HG02885 (cell line): ENCODE results near the gene SPAM1.
"Not testable (repeated sequence)": the region's sequence is repeated elsewhere in the genome, so short reads cannot be mapped to it uniquely, and the experiment has no call there.

Experiments used
- ATAC-seq: cut with Tn5 transposase; IDR thresholded peaks from one replicate; pipeline ENCODE4 v1.9.1; 2021; ENCODE audit warnings: mild to moderate bottlenecking; ENCODE audit not compliant: unreplicated experiment, poor library complexity

SPAM1 gene, protein sequence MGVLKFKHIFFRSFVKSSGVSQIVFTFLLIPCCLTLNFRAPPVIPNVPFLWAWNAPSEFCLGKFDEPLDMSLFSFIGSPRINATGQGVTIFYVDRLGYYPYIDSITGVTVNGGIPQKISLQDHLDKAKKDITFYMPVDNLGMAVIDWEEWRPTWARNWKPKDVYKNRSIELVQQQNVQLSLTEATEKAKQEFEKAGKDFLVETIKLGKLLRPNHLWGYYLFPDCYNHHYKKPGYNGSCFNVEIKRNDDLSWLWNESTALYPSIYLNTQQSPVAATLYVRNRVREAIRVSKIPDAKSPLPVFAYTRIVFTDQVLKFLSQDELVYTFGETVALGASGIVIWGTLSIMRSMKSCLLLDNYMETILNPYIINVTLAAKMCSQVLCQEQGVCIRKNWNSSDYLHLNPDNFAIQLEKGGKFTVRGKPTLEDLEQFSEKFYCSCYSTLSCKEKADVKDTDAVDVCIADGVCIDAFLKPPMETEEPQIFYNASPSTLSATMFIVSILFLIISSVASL

DNA sequence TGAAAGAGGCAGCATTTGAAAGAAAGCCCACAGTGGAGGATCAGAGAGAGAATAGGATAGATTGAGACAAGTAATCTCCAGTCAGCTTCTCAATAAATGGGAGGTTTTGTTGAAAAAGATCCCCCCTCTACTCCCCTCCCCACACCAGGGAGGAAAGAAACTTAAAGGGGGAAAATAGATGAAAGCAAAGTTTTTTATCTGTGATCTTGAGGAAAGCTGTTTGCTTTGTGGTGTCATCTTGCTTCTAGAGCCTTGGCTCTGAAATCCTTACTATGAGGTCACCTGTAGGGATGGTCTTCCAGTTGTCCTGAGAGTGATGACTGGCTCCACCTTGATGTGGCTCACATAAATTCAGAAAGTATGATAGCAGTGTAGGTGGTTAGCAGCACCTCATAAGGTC is at the start of gene SPAM1:
Gene SPAM1 (plus strand): TSS at position 301 of the 400 bp plus-strand sequence. CDS start 28,330 bp downstream, outside the sequence.
- no peak for ATAC-seq

DNA sequence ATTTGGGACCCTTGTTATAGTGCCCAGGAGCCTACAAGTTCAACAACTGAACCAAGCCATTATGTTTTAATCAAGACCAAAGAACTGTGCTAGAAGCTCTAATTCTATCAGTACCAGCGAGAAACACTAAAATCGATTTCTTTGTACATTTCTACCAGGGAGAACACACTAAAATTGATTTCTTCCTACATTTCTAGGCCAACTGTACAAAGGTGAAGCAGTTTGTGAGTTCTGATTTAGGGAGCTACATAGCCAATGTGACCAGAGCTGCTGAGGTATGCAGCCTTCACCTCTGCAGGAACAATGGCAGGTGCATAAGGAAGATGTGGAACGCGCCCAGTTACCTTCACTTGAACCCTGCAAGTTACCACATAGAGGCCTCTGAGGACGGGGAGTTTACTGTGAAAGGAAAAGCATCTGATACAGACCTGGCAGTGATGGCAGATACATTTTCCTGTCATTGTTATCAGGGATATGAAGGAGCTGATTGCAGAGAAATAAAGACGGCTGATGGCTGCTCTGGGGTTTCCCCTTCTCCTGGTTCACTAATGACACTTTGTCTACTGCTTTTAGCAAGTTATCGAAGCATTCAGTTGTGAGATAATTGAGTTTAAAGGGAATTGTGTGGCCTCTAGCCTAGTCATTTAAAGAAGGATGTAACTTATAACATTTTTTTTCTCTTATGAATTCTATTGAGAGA is 48.3 kb upstream of the SPAM1 start:
- ATAC-seq = no peak

DNA sequence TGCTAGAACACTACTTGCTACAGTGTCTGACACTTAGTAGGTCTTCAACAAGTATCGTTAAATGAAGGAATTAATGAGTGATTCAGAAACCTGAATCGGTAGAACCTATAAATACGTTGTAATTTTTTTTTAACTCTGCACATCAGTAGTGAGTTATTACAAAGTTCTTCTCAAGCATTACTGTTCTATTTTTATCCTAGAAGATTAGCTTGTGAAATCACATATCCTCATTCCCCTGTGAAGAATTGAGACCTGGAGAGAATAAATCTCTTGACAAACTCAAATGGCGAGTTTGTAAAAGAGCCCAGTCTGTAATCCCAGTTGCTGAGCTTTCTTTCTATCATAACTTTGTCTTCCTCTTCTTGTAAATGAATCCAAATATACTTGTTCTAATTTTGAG is 45.4 kb upstream of the SPAM1 start:
- ATAC-seq = no peak

DNA sequence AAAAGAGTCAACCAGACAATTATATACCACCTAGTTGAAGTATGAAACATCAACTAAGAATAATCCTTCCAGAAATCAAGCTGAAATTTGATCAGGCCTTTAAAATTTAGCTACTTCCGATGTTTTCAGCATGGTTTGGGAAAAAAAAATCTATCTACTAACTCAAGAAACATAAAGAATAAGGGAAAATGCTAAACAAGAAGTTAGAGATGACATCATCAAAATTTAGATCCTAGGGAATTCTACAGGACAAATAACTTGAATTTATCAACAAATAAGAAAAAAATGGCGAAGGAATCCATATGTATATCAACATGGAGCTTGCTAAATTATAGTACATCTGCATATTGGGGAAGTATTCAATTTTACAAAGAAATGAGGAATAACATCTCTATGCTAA is 43.7 kb upstream of the SPAM1 start:
- no peak for ATAC-seq

DNA sequence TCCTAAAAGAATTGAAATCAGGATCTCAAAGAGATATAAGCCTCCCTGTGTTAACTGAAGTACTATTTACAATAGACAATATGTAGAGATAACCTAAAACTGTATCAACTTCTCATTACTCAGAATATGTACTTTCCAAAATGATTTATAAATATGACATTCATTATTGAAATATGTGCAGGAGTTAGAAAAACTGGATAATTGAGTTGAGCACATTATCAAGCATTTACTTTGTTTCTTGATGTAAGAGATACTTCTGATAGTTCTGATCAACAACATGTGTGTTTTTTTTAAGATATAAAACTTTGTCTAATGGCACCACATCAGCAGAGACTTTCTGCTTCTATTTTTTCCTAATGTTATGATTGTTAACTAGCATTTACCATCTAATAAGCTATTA is 41.9 kb upstream of the SPAM1 start:
- ATAC-seq = no peak

DNA sequence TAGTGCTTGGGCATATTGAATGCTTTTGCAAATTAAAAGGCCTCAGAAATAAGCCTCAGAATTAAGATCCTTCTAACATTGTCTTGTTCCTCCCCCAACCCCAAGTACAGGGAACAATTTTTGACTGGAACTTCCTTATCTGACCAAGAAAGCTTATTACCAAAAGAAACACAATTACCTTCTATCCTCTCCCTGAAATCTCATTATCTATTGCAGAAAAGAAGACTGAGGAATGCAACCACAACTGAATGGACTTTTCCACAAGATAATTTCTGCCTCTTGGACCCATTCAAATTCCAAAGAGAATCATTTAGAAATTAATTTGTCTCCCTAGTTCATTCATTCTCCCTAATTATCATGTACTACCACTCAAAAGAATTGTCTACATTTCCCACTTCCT is 36.8 kb upstream of the SPAM1 start:
- no peak for ATAC-seq

DNA sequence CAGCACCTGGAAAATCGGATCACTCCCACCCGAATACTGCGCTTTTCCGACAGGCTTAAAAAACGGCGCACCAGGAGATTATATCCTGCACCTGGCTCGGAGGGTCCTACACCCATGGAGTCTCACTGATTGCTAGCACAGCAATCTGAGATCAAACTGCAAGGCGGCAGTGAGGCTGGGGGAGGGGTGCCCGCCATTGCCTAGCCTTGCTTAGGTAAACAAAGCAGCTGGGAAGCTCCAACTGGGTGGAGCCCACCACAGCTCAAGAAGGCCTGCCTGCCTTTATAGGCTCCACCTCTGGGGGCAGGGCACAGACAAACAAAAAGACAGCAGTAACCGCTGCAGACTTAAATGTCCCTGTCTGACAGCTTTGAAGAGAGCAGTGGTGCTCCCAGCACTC is 30.3 kb upstream of the SPAM1 start:
- ATAC-seq = not testable (repeated sequence)

DNA sequence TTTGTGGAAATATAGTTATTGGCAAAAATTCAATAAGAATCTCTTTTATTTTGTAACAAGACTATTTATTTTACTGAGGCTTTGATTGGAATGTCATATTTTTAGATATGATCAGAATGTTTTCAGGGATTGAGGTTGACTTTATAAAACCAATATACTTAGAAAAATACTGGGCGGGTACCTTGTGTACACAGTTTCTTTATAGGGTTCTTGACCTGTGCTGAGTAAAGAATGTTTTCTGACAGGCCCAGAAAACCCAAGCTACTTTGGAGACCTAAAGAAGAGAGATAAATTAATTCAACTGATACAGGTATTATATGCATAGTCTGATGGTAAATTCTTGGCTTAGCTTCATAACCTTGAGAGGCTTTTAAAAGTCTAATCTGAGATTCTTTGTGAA is 23.9 kb upstream of the SPAM1 start:
- no peak for ATAC-seq

DNA sequence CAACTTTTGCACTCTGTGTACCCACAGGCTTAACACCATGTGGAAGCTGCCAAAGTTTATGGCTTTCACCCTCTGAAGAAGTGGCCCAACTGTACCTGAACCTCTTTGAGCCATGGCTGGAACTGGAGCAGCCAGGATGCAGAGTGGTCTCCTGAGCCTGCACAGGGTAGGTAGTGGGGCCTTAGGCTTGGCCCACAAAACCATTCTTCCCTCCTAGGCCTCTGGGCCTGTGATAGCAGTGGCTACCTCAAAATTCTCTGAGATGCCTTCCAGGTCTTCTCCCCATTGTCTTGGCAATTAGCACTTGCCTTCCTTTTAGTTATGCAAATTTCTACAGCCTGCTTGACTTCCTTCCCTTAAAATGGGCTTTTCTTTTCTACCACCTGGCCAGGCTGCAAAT is 19.3 kb upstream of the SPAM1 start:
- no peak for ATAC-seq

DNA sequence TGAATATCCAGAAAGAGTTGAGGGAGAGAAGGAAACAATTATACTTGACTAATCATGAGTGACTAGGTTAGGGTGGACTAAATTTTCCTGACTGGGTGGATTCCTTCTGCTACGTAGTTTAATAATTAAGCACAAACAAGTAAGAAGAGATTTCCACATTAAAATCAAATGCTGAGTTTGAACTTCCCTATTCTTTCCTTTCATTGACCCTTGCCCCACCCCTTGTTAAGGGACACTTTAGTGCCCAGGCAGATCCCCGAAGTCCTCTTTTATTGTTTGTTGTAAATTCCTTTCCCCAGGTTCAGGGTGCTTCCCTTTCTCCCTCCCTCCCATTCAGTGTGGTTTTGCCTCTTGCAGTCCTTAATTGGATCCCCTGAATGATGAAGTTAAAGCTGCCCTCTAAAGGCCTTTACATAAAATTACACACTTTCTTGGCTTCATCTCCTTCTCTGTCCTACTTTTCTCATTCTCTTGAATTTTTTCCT is 8.8 kb upstream of the SPAM1 start:
- no peak for ATAC-seq

DNA sequence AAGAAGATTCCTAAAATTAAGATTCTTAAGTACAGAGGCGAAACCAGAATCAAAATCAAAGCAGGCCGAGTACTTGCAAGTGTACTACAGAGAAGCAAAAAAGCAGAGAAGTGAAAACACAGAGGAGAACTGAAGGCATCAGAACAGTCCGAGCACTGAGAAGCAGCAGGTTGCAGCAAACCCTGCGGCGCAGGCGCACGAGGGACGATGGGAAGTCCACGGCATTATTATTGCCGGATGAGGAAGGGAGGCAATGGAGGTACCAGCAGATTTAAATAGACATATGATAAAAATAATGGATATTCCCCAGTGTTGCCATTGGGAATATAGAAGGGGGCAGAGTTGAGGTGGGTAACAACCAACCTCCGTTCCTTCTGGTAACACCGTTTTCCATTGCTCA is 7.2 kb upstream of the SPAM1 start:
- ATAC-seq = no peak

DNA sequence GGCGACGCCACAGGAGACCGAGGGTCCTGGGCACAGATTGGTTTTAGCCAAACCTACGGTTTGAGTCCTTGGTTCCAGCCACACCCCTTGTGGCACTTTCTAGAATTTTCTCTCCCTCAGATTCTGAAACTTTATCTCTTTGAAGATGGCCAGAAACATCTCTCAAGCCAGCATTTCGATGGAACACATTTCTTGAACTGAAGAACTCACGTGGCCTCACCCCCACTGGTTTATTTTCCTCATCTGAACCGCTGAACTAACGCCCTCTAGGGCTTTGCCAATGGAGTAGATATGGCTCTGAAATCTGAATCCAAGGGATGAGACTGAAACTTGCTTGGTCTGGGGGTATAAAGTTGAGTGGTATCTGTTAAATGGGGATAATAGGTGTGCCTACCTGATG is 6.7 kb upstream of the SPAM1 start:
- no peak for ATAC-seq

DNA sequence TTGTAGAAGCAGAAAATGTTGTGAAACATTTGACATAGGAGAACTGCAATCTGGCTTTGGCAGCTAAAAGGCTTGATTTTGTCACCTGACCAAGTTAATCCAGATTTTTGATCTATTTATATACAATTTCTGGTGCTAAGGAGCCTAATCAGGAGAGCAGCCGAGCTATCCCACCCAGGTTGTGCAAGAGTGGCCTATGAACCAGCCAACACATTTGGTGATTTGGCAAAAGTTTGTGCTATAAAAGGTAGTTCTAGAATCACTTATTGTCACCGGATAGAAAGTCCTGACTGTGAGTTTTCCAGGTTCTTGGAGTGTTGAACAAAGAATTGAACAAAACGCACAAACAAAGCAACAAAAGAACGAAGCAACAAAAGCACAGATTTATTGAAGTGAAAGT is 1.4 kb upstream of the SPAM1 start:
- no peak for ATAC-seq

DNA sequence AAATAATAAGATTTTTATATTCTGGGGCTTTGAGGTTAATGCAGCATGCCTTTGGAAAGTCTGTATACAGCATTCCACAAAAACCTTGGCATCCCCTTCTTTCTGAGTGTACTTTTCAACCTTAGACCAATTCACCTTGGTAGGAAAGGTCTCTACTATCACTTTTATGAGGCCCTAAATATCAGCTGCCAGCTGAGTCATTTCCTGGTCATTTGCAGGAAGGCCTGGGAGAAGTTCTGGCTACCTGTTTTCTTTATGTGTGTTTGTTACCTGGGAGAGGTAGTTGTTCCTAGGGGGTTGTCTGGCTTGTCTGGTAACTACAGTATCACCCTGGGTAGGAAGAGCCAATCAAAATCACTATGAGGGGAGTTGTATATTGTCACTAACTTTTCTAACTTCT is 4.1 kb downstream of the SPAM1 start:
- ATAC-seq = no peak

DNA sequence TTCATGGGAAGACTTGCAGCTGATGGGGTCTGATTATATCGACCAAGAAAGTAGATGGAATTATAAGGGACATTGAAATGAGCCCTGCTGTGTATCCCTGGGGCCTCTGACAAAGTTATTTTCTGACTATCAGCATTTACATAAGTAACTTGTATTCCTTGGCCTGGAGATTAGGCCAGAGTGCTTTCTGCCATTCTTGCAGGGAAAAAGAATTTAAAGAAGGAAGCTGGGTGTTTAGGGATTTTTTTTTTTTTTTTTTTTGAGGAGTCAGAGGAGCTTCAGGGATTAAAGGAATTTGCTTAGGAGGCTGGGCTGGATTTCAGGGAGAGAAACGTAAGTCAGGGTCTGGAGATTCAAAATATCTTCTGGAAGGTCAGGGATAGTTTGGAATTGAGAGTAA is 4.6 kb downstream of the SPAM1 start:
- no peak for ATAC-seq

DNA sequence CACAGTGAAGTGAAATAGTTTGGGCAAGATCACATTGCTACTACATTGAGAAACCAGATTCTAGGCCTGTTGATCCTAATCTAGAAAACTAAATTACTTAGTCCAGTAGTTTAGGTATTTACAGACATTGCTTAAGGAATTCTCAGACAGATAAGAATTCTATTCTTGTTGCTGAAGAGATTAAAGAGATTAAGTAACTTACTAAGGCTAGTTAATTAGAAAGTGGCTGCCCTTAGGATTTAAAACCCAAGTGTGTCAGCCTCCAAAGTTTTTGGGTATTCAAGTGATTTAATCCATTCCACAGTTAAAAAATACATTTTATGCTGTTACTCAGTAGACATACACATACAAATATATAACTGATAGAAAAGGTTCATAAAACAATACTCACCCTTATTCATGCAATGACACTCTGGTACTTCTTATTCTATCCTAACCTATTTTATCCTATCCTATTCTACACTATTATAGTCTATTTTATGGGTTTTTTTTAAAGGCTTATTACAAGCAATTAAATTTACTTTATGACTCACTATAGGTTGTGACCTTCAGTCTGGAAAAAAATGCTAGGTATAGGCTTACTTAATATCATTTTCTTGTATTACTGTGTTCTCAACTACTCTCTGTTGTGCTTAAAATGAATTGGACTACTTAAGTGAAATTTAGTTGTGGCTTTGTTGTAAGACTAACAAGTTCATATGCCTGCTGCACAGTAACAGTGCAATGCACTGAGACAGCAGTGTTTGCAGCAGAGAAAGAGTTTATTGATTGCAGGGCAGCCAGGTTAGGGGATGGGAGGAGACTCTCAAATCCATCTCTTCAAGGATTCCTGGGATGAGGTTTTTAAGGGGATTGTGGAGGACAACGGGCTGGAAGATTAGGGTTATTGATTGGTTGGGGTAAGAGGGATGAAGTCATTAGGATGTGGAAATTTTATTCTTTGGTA is 10.7 kb downstream of the SPAM1 start:
- no peak for ATAC-seq

DNA sequence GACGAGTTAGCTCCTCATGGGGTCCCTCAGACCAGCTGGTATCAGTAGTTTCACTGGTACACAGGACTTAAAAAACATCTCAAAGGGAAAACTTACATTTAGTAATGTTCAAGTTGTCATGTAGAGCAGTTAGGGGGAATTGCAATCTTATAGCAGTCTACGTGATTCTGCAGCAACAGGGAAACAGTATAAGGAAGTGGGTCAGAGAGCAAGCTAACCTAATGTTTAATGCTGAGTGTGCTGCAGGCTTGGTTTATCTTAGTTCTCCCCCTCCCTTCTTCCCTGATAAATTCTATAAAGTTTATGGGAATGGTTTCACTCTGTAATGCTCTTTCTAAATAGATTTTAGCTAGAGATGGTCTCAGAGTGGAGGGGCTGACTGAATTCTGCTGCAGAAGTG is 11.3 kb downstream of the SPAM1 start:
- no peak for ATAC-seq

DNA sequence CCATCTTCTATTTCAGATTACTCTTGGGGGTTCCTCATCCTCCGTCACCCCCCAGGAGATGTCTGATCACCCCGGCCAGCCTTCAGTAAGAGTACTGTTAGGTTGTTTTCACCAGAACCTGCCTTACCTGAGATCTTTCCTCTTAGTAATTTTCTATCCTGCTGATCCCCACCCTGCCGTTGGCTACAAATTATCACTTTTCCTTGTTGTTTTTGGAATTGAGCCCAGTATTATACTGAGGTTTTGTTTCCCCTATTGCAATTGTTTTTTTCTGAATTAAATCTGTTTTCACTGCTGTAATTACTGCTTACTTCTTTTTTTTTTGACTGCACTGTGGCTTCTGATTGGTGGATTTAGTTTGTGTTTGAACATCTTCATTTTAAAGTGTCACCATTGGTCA is 14.7 kb downstream of the SPAM1 start:
- ATAC-seq = no peak

DNA sequence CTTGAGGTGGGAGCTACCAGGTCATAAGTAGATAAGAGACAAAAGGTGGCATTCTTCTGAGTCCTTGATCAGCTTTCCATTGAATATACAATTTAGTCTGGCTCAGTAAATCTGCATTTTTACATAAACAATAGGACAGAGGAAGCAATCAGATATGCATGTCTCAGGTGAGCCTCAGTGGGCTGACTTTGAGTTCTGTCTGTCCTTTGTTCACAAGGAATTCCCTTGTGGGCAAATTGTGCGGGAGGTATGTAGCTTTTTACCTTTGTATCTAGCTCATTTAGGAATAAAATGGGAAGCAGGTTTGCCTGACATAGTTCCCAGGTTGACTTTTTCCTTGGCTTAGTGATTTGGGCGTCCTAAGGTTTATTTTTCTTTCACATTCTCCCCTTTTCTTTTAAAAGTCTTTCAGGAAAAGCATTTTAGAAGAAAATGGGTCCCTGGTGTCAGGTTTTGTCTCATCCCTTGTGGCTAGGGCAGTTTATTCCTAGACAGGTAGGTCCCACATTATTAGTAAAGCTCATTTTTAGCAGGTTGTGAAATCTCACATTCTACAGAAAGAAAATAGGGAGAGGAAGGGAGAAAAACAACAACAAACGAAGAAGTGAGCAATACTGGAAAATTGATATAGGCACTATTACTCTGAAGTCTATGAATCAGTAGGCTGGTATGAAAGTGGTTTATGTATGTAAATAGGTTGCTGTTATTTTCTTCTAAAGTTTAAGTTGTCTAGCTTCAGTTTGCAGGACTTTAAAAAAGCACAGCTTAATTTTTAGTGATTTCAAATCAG is 16.5 kb downstream of the SPAM1 start:
- ATAC-seq = no peak

DNA sequence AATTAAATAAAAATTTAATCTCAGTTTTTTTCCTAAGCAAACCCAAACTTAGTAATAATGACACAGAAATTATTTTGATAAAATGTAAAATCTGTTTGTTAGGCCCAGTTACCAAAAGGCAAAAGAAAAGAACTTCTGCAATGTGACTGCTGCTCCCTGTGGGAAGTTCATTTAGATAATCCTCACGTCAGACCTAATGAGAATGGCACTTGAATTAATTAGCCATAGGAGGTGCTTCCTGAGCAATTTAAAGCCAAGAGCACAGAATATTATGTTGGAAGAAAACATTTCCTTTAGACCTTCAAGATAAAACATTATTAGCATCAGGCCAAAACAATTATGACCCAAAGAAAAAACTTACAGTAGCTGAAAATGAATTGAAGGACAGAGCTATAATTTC is 19.4 kb downstream of the SPAM1 start:
- no peak for ATAC-seq
